Measurements from ENCODE around the gene ANAPC7.

GRCh38 chr12:110365489-110366320, 37.8 kb downstream of the ANAPC7 start:
- TF ChIP-seq CTCF (IDR thresholded peaks at IDR 0.05) (no peak), POLR2A (IDR thresholded peaks at IDR 0.05) (no peak)
